ENCODE measurements around the gene DDAH2.
A peak's percentile ranks its signal among the peaks of the same experiment; 100 is the strongest.

DDAH2 gene

DNA sequence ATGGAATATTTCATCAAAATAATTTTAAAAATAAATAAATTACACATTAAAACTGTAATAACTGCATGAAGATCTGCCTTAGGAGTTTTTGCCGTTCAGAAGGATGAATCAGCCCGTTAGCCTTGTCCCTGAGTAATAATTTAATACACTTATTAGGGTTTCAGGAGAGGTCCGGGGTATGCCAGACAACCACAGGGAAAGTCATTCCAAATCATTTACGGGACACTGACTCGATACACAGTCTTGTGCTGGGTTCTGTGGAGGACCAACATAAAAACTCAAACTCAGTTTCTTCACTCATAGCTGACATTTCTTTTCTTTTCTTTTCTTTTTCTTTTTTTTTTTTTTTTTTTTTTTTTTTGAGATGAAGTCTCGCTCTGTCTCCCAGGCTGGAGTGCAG lies 23.2 kb downstream of the DDAH2 start:
- H3K4me1 ChIP-seq: peaks cover 12% of the 10 kb centered on the region
- H3K36me3 ChIP-seq (ENCODE audit: control insufficient read depth, insufficient read depth, low read length): no peaks in the 10 kb centered on the region
- H3K4me3 ChIP-seq (ENCODE audit: low read depth, low read length): no peak overlapping the region
- no peak overlapping the region for H3K9ac ChIP-seq
- H3K4me2 ChIP-seq (ENCODE audit: low read length): no peak overlapping the region
- TF ChIP-seq, protein P1, sequence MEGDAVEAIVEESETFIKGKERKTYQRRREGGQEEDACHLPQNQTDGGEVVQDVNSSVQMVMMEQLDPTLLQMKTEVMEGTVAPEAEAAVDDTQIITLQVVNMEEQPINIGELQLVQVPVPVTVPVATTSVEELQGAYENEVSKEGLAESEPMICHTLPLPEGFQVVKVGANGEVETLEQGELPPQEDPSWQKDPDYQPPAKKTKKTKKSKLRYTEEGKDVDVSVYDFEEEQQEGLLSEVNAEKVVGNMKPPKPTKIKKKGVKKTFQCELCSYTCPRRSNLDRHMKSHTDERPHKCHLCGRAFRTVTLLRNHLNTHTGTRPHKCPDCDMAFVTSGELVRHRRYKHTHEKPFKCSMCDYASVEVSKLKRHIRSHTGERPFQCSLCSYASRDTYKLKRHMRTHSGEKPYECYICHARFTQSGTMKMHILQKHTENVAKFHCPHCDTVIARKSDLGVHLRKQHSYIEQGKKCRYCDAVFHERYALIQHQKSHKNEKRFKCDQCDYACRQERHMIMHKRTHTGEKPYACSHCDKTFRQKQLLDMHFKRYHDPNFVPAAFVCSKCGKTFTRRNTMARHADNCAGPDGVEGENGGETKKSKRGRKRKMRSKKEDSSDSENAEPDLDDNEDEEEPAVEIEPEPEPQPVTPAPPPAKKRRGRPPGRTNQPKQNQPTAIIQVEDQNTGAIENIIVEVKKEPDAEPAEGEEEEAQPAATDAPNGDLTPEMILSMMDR (IDR thresholded peaks at IDR 0.05): no peak
- no peaks in the 10 kb centered on the region for H3K27me3 ChIP-seq (ENCODE audit: control insufficient read depth, insufficient read depth, low read length)
- no peak overlapping the region for H3K27ac ChIP-seq
- H2AFZ ChIP-seq: no peak overlapping the region
- H3K9me3 ChIP-seq (ENCODE audit: control insufficient read depth, low read length): no peaks in the 10 kb centered on the region
- peaks cover 9% of the 10 kb centered on the region for H3K79me2 ChIP-seq

DNA sequence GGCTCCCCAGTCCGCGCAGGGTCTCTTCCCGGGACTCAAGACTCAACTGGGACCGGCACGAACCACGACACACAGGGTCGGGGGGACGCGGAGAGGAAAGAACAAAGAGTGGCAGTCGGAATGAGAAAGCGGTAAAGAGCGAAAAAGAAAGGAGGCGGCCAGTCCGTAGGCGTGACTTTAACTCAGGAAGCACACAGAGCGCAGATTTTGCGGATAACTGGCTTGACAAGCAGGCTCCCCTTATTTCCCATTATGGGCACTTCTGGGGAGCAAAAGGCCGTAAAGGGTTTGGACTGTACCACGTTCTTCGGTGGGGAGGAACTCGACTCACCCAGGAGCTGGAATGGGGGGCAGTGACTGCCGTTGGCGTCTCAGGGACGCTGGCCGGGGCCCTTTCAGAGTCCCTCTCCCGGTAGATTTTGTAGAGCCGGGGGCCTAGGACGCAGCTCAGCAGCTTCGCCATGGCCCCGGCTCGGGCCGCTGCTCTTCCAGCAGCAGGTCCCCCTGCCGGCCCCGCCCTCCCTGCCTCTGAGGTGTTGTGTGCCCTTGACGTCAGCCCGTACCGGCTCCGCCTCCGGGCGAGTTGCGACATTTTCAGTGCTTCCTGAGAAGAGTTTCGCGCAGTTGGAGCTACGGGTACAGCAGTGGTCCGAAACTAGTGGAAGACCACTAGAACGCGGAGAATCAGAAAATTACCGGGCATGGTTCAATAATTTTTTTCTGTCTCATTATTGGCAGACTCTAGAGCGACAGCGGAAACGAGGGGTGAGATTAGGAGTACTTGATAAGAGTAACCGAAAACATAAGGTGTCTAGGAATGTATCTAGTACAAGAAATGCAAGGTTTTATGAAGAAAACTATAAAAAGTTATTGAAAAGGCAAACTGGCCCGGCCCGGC lies 26.0 kb downstream of the DDAH2 start, which contains the start of gene ABHD16A:
TSS of gene ABHD16A (minus strand) at position 506 of the 898 bp plus-strand sequence. CDS start at position 463, 43 bp downstream.
- H3K27me3 ChIP-seq (ENCODE audit: control insufficient read depth, insufficient read depth, low read length): no peaks in the 10 kb centered on the region
- peak within 1 kb of the TSS; percentile 88 for H3K4me3 ChIP-seq (ENCODE audit: low read depth, low read length)
- peak within 1 kb of the TSS; percentile 94 for H3K9ac ChIP-seq
- H3K36me3 ChIP-seq (ENCODE audit: control insufficient read depth, insufficient read depth, low read length): no peaks in the 10 kb centered on the region
- no peaks in the 10 kb centered on the region for H3K9me3 ChIP-seq (ENCODE audit: control insufficient read depth, low read length)
- peak within 1 kb of the TSS; percentile 82 for H3K4me2 ChIP-seq (ENCODE audit: low read length)
- peaks cover 11% of the 10 kb centered on the region for H3K79me2 ChIP-seq
- H2AFZ ChIP-seq: peak within 1 kb of the TSS; percentile 96
- TF ChIP-seq, protein P1 (IDR thresholded peaks at IDR 0.05): peak; percentile 27
- H3K4me1 ChIP-seq: peaks cover 12% of the 10 kb centered on the region
- peak within 1 kb of the TSS; percentile 96 for H3K27ac ChIP-seq

DNA sequence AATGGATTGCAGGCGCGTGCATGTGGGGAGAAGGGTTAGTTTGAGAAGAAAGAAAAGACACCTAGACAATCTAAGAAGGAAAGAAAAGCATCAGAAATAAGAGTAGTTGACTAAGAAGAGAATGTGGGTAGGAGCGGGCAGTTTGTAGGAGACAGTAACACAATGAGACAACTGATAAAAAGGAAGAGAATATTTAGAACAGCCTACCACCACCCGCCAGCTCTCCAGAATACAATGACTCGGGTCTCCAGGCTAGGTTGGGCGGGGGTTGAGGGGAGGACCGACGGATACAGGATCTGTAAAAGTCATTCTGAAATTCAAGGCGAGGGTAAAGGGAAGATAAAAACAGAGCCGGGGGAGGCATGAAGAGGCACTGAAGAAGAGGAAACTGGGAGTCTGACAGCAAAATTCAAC lies 26.7 kb downstream of the DDAH2 start:
- TF ChIP-seq, protein P1 (IDR thresholded peaks at IDR 0.05): no peak
- peak overlapping the region; percentile 88 for H3K4me3 ChIP-seq (ENCODE audit: low read depth, low read length)
- H3K9me3 ChIP-seq (ENCODE audit: control insufficient read depth, low read length): no peaks in the 10 kb centered on the region
- peak overlapping the region; percentile 82 for H3K4me2 ChIP-seq (ENCODE audit: low read length)
- no peaks in the 10 kb centered on the region for H3K36me3 ChIP-seq (ENCODE audit: control insufficient read depth, insufficient read depth, low read length)
- H3K4me1 ChIP-seq: peaks cover 12% of the 10 kb centered on the region
- H3K27ac ChIP-seq: peak overlapping the region; percentile 96
- no peaks in the 10 kb centered on the region for H3K27me3 ChIP-seq (ENCODE audit: control insufficient read depth, insufficient read depth, low read length)
- H2AFZ ChIP-seq: peak overlapping the region; percentile 96
- H3K9ac ChIP-seq: peak overlapping the region; percentile 94
- peaks cover 11% of the 10 kb centered on the region for H3K79me2 ChIP-seq

DNA sequence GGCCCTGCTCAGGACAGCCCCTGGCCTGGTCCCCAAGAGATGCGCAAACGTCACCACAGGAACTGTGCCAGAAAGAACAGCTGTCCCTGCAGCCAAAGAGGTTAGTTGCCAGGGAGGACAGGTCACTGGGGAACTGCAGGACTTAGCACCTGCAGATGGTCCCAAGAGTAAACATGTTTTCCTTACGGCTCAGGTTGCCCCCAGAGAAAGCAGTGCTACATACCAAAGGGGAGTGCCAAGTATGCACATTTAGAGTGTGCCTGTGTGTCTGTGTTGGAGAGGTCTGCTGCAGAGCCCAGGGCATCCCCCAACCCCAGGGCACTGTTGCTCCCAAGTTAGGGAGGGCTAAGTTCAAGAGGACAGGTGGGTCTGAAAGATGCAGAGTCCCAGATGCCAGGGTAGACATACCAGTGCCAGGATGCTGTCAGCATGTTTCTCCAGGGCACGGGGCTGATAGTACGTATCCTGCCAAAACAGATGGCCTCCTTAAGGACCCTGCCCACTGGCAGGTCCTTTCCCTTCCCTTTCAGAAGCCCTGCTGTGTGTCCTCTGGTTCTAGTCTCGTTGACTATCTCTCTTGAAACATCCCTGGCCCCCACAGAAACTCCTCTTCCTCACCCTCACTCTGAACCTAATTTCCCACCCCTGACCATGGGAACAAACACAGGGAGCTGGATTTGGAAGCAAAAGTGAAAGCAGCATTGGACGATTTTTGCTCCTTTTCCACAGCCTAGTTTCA lies 27.3 kb downstream of the DDAH2 start:
- Histone ChIP-seq H2AFZ (peak overlapping the region; percentile 96), H3K4me3 (ENCODE audit: low read depth, low read length) (peak overlapping the region; percentile 88), H3K9ac (no peak overlapping the region), H3K4me2 (ENCODE audit: low read length) (peak overlapping the region; percentile 82), H3K4me1 (peaks cover 12% of the 10 kb centered on the region), H3K27me3 (ENCODE audit: control insufficient read depth, insufficient read depth, low read length) (no peaks in the 10 kb centered on the region), H3K36me3 (ENCODE audit: control insufficient read depth, insufficient read depth, low read length) (no peaks in the 10 kb centered on the region), H3K27ac (peak overlapping the region; percentile 96), H3K79me2 (peaks cover 11% of the 10 kb centered on the region), H3K9me3 (ENCODE audit: control insufficient read depth, low read length) (no peaks in the 10 kb centered on the region)
- TF ChIP-seq, protein P1 (IDR thresholded peaks at IDR 0.05): no peak
